OCI-M2 (cell line): ENCODE results near the gene RELN.

ENCODE experiments used
- DNase-seq: peaks from one replicate; lab custom pipeline; 2025; ENCODE audit not compliant: unreplicated experiment; lab: John Stamatoyannopoulos, UW

The RELN gene

DNA sequence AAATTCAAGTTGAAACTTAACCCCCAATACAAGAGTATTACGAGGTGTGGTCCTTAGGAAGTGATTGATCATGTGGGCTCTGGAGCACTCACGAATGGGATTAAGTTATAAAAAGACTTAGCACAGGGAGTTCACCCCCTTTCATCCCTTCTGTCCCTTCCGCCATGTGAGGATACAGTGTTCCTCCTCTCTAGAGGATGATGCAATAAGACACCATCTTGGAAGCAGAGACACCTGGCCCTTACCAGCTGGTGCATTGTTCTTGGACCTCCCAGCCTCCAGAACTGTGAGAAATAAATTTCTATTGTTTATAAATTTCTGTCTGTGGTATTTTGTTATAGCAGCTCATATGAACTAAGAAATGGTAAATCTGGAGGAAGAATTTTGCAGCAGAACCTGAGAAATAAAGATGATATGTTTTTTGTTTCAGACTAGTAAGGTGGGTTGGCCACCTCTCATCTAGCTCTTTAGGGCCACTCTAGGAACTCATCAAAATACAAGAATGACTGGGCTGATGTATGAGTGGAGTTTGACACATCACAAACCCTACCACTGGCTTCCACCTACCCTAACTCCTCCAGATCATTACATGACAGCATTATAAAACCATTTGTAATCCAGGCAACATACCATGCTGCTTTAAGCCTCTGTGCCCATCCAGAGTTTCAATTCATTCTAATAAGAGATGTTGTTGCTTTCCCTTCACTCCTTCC lies 565.8 kb downstream of the RELN start:
- no peak for DNase-seq
